GM19240 (cell line): Measurements from ENCODE around the gene GJD3.
"Not testable (repeated sequence)": the region's sequence is repeated elsewhere in the genome, so short reads cannot be mapped to it uniquely, and the experiment has no call there.

ENCODE experiments used
- DNase-seq: peaks from one replicate; pipeline ENCODE4 v3.0.0; 2011; ENCODE audit warnings: low spot score; ENCODE audit not compliant: insufficient read length

GJD3 gene, protein sequence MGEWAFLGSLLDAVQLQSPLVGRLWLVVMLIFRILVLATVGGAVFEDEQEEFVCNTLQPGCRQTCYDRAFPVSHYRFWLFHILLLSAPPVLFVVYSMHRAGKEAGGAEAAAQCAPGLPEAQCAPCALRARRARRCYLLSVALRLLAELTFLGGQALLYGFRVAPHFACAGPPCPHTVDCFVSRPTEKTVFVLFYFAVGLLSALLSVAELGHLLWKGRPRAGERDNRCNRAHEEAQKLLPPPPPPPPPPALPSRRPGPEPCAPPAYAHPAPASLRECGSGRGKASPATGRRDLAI

DNA sequence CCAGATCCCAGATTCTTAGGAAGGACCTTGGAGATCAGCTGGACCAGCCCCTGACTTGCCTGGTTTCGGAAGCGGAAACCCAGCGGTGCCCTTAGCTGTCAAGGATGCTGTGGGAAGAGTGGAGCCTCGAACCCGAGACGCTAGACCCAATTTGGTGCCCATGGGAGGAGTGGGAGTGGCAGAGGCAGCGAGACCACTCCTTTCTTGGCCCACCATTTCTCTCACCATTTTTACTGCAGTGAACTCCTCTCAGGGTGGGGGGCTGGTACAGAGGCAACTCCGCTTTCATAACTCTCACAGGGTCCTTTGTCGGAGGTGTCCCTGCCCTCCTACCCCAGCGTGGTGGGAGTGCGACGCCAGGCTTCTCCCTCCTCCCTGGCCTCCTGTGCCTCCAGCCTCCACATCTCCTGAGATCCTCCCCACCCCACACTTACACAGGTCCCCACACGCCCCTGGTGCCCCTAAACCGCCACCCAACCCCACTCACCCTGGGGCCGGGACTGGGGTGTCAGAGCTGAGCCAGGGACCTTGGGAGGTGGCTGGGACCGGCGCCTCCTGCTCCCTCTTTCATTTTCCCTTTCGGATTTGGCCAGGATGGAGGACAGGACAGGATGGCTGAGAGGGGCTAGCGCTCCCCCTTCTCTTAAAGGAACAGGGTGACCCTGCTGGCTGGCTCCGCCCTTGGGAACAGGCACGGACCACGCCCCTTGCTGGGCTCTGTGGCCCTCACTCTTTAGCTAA is at the start of gene GJD3:
GJD3 (minus strand) TSS at position 617 of the 741 bp plus-strand sequence. CDS start 922 bp downstream, outside the sequence.
- no peak for DNase-seq

DNA sequence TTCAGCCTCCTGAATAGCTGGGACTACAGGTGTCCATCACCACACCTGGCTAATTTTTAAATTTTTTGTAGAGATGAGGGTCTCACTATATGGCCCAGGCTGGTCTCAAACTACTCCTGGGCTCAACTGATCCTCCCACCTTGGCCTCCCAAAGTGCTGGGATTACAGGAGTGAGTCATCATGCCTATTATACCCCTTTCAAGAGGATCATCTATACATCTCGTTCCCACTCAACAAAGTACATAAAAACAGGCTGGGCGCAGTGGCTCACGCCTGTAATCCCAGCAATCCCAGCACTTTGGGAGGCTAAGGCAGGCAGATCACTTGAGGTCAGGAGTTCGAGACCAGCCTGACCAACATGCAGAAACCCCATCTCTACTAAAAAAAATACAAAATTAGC is 49.8 kb upstream of the GJD3 start:
- DNase-seq, result not testable (repeated sequence)

DNA sequence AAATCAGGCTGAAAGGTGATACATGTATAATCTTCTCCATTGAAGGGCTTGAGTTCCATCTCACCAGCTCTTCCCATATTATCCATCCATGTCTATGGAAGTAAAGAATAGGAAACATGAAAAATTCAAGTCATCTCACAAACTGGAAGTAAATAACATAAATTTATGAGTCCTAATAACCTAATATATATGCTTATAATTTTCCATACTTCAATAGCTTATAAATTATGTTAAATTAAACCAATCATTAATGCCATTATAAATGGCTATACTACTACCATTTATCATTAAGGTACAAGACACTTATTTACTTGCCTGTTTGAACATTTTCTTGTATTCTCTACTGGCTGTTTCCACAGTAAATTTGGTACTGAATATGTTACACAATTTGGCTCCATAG is 48.3 kb upstream of the GJD3 start:
- DNase-seq, result no peak

DNA sequence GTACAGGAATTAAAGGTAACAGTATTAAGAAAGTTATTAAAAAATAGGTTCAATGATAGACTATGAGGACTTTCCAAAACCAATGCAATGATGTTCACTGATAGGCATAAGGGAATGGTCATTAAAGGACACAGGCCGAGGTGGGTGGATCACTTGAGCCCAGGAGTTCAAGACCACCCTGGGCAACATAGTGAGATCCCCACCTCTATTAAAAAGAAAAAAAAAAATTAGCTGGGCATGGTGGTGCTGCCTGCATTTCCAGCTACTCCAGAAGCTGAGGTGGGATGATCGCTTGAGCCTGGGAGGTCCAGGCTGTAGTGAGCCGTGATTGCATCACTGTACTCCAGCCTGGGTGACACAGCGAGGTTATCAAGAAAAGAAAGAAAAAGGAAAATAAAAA is 47.3 kb upstream of the GJD3 start:
- DNase-seq, result no peak

- DNase-seq, result no peak
Measured at GRCh38 chr17:40410082-40410481, 45.5 kb upstream of the GJD3 start.

- not testable (repeated sequence) for DNase-seq
Measured at GRCh38 chr17:40409540-40409939, 45.0 kb upstream of the GJD3 start.

DNA sequence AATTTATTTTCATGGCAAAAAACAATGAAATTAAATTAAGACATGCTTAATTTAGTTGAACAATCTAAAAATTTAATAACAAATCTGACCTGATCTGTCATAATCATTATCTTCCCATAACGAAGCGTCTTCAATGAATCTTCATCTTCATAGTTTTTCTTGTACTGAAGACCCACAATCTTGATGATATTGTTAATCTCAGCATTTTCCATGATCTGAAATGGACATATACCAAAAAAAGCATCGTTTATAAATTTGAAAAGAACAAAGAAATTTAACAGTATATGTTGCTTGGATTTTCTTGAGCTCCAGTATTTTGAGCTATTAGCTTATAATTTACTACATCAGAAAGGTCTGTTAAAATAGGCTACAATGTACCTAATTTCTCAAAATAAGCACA is 42.9 kb upstream of the GJD3 start:
- DNase-seq, result no peak

DNA sequence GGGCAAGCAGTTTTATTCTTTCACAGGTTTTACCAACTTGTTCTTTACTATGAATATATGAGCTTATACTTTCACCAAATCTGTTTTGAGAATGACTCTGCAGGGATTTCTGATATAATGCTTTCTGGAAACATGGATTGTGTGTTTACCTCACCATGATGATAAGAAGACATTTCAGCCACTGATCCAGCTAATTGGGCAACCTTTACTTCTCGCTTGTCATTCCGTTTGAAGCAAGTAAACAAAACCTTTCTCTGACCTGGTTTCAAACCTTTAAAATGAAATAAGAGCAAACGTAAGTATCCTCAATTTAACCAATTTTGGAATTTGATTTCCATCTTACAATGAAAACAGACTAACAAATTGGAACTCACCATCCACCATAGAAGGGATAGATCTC is 39.5 kb upstream of the GJD3 start:
- no peak for DNase-seq

GRCh38 chr17:40402668-40403067 is 38.1 kb upstream of the GJD3 start:
- DNase-seq, result no peak

- DNase-seq, result no peak
Measured at GRCh38 chr17:40399185-40399584, 34.6 kb upstream of the GJD3 start.

- DNase-seq, result not testable (repeated sequence)
Measured at GRCh38 chr17:40386555-40386954, 22.0 kb upstream of the GJD3 start.

DNA sequence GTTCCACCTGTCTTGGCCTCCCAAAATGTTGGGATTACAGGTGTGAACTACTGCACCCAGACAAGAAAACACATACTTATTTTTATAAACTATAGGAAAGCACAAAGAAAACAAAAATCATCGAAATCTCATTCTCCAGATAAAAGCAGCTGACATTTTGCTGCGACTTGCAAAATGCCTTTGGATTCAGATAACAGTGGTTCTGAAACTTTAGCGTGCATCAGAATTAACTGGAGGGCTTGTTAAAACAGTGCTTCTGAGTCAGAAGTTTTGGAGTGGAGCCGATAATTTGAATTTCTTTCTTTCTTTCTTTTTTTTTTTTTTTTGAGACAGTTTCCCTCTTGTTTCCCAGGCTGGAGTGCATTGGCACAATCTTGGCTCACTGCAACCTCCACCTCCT is 17.7 kb upstream of the GJD3 start:
- DNase-seq, result no peak

DNA sequence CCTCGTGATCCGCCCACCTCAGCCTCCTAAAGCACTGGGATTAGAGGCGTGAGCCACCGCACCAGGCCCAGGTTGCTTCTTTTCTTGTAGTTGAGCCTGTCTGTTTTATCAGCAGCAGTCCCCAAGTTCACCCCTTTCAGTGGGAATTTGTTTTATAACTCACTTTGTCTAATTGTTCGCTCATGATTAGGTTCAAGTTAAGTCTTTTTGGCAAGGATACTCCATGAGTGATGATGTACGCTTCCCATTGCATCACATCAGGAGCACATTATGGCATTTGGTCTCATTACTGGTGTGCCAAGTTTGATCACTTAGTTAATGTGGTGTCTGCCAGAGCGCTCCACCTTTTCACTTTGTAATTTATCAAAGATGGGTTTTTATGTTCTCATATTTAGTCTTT is 14.4 kb upstream of the GJD3 start:
- no peak for DNase-seq

DNA sequence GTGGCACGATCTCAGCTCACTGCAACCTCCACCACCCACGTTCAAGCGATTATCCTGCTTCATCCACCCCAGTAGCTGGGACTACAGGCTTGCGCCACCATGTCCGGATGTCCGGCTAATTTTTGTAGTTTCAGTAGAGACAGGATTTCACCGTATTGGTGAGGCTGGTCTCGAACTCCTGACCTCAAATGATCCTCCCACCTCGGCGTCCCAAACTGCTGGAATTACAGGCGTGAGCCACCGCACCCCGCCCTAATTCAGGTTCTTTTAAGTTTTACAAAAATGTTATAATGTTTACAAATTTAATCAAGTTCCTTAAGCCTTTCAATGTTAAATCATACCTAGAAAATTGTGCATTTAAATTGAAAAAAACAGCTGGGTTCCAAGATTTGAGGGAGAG is 13.3 kb upstream of the GJD3 start:
- no peak for DNase-seq

- not testable (repeated sequence) for DNase-seq
Measured at GRCh38 chr17:40376541-40376940, 12.0 kb upstream of the GJD3 start.

- DNase-seq, result not testable (repeated sequence)
Measured at GRCh38 chr17:40375786-40376185, 11.2 kb upstream of the GJD3 start.

DNA sequence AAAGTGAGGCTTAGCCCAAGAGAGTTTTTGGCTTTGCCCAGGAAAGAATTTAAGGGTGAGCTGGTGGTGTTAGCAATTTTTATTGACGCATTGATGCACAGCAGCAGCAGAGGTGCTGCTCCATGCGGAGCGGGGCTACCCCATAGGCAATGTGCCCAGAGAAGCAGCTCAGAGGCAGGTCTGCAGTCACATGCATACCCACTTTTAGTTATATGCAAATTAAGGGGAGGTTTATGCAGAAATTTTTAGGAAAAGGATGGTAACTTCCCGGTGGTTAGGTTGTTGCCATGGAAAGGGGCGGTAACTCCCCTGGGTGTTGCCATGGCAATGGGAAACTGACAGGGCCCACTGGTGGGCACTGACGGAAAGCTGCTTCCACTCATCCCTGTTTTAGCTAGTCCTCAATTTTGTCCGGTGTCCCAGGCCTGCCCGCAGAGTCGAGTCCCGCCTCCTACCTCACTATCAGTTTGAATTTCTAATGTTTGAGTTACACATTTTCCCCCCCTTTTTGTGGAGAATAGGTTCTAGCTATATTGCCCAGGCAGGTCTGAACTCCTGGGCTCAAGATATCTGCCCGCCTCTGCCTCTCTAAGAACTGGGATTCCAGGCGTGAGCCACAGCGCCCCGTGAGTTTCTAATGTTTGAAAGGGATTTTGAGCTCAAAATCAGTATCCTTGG is 10.4 kb upstream of the GJD3 start:
- DNase-seq, result no peak

DNA sequence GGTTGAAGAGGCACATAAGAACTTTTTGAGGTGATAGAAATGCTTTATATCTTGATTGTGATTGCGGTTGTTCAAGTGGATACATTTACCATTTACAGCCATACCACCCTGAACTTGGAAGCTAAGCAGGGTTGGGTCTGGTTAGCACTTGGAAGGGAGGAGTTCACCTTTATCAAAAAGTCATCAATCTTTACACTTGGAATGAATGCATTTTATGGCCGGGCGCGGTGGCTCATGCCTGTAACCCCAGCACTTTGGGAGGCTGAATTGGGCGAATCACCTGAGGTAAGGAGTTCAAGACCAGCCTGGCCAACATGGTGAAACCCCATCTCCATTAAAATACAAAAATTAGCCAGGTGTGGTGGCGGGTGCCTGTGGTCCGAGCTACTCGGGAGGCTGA is 9.5 kb upstream of the GJD3 start:
- no peak for DNase-seq

DNA sequence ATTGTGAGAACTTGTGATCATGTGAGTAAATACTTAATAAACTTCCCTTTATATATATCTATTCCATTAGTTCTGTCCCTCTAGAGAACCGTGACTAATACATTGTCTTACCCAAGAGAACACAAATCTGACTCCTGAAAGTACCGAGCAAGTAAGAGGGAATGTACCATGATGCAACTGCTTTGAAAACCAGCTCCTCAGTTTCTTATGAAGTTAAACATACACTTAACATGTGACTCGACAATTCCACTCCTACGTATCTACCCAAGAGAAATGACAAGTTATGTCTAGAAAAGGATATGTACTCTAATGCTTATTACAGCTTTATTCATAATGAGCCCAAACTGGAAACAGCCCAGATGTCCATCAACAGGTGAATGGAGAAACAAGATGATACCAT is 8.8 kb upstream of the GJD3 start:
- DNase-seq, result no peak

- not testable (repeated sequence) for DNase-seq
Measured at GRCh38 chr17:40372644-40373043, 8.1 kb upstream of the GJD3 start.

- DNase-seq, result no peak
Measured at GRCh38 chr17:40372031-40372430, 7.5 kb upstream of the GJD3 start.

DNA sequence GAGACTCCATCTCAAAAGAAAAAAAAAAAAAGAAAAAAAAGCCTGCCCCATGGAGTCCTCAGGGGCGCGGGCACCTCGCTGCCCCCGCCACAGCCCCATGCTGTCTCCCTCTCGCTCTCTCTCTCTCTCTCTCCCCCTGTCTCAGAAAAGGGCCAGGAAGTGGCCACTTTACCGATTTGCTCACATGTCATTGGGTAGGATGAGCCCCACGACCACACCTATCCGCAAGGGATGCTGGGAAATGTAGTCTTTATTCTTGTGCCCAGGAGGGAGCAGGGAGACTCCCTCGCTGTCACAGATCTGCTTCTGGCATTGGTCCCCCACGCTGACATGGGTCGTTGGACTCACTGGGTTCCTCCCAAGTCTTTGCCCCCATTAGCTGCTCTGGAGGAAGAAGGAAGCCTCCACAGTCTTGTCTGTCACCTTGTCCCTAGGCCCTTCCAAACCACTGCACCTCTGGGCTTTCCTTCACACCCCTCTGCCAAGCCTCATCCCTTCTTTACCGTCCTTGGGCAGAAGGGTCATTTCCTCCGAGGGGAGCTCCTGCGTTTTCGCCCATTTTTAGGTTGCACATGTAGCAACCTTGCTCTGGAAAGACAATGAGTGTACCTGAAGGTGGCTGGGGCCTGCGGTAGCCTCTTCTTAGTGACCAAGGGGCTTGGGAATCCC is 6.9 kb upstream of the GJD3 start:
- DNase-seq, result no peak
